Measurements from ENCODE around the gene PEA15.

PEA15 gene

DNA sequence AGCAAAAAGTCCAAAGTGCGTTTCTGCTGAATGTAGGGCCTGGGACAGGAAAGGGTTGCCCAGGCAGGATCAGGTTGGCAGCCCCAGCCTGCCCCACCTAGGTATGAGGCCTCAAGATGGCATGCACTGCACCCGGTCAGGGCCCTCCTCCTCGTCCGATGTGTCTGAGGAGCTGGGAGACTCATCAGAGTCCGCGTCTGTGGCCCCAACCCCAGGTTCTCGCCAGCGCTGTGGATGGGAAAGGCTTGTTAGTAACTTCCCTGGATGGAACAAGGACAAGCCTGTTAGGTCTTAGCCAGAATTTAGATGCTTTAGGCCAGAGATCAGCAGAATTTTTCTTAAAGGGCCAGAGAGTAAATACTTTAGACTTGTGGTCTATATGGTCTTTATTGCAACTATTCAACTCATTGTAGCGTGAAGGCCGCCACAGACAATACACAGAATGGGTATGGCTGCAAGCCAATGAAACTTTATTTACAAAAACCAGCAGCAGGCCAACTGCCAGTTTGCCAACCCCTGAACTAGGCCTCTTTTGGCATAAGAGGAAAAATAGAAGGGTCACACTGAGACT is 12.4 kb downstream of the PEA15 start:
- no peak overlapping the region for H3K27ac ChIP-seq (replicated peaks)
- H3K27me3 ChIP-seq (ENCODE audit: insufficient read depth, poor library complexity, severe bottlenecking): no peaks in the 10 kb centered on the region

DNA sequence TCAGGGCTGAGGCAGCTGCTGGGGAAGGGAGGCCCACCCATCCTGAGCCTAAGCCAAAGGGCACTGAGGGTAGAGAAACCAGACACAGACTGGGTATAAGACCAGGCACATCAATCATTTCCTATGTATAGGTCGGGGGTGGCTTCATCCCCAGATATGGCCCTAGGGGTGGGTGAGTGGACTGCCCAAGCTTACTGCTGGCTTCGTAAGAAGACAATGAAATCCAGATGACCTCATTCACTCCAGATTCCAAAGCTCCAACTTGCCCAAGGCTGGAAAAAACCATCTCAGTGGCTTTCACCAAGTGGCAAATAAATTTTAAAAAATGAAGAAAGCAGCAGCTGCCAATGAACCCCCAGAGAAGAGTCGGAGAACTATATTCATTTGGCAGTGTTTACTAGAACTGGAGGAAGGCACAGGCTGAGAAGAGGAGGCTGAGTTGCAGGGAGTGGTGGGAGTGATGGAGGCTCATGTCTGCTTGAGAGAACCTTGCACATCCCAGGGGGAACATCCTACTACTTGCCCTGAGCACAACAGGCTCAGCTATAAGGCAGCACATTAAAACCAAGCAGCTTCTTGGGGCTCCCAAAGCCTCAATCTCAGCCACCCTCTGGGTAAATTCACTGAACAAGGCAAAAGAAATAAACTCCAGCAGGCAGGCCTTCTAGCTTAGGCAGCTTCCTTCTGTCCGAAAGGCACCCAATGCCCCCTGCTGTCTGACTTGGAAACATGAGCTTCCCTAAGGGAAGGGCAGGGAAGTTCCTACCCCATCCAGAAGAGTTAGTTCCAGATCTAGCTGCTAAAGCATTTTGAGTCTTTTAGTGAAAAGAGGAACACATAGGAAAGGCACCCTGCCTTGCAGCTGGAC is 14.1 kb downstream of the PEA15 start:
- H3K27ac ChIP-seq (replicated peaks): no peak overlapping the region
- H3K4me3 ChIP-seq (replicated peaks; ENCODE audit: insufficient read depth, low read length): no peak overlapping the region
- no peak for DNase-seq (ENCODE audit: low read depth in 1 of 2, low spot score in 1 of 2)
- H3K27me3 ChIP-seq (ENCODE audit: insufficient read depth, poor library complexity, severe bottlenecking): no peaks in the 10 kb centered on the region
- 0 out of 2 replicates have a peak, but pooled peaks have one; percentile 7 for TF ChIP-seq SPI1 (IDR thresholded peaks at IDR 0.05; ENCODE audit: borderline replicate concordance, low read depth)
- no peak for TF ChIP-seq POLR2AphosphoS5 (IDR thresholded peaks at IDR 0.05; ENCODE audit: low read depth)

More for the DNA sequence above, 12.4 kb downstream of the PEA15 start:
- no peak for DNase-seq (ENCODE audit: low read depth in 1 of 2, low spot score in 1 of 2)
- H3K4me3 ChIP-seq (replicated peaks; ENCODE audit: insufficient read depth, low read length): no peak overlapping the region
- TF ChIP-seq POLR2AphosphoS5 (IDR thresholded peaks at IDR 0.05; ENCODE audit: low read depth) (no peak), SPI1 (IDR thresholded peaks at IDR 0.05; ENCODE audit: borderline replicate concordance, low read depth) (no peak), GABPA (IDR thresholded peaks at IDR 0.05; ENCODE audit: low read depth) (no peak)
- TF ChIP-seq, protein P1, sequence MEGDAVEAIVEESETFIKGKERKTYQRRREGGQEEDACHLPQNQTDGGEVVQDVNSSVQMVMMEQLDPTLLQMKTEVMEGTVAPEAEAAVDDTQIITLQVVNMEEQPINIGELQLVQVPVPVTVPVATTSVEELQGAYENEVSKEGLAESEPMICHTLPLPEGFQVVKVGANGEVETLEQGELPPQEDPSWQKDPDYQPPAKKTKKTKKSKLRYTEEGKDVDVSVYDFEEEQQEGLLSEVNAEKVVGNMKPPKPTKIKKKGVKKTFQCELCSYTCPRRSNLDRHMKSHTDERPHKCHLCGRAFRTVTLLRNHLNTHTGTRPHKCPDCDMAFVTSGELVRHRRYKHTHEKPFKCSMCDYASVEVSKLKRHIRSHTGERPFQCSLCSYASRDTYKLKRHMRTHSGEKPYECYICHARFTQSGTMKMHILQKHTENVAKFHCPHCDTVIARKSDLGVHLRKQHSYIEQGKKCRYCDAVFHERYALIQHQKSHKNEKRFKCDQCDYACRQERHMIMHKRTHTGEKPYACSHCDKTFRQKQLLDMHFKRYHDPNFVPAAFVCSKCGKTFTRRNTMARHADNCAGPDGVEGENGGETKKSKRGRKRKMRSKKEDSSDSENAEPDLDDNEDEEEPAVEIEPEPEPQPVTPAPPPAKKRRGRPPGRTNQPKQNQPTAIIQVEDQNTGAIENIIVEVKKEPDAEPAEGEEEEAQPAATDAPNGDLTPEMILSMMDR (IDR thresholded peaks at IDR 0.05; ENCODE audit: insufficient read depth, low read length): no peak
- TF ChIP-seq, protein P2, sequence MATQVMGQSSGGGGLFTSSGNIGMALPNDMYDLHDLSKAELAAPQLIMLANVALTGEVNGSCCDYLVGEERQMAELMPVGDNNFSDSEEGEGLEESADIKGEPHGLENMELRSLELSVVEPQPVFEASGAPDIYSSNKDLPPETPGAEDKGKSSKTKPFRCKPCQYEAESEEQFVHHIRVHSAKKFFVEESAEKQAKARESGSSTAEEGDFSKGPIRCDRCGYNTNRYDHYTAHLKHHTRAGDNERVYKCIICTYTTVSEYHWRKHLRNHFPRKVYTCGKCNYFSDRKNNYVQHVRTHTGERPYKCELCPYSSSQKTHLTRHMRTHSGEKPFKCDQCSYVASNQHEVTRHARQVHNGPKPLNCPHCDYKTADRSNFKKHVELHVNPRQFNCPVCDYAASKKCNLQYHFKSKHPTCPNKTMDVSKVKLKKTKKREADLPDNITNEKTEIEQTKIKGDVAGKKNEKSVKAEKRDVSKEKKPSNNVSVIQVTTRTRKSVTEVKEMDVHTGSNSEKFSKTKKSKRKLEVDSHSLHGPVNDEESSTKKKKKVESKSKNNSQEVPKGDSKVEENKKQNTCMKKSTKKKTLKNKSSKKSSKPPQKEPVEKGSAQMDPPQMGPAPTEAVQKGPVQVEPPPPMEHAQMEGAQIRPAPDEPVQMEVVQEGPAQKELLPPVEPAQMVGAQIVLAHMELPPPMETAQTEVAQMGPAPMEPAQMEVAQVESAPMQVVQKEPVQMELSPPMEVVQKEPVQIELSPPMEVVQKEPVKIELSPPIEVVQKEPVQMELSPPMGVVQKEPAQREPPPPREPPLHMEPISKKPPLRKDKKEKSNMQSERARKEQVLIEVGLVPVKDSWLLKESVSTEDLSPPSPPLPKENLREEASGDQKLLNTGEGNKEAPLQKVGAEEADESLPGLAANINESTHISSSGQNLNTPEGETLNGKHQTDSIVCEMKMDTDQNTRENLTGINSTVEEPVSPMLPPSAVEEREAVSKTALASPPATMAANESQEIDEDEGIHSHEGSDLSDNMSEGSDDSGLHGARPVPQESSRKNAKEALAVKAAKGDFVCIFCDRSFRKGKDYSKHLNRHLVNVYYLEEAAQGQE (IDR thresholded peaks at IDR 0.05; ENCODE audit: insufficient replicate concordance, low read depth): no peak

DNA sequence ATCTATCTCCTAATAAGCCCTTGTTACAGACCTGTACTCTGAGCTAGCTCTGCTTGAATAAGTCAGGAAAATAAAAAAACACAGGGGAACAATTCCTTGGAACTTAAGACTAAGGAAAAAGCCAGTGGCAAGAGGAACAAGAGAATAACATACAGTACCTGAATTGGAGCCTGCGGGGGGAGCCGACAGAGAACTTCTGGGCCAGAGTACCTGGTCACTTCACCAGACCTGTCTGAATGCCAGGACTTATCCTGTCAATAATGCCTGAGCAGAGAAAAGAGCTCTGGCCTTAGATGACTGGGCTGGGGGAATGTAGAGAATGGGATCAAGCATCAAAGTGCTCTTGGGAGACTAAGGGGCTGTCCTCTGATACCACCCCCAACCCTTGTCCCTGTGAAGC is 15.1 kb downstream of the PEA15 start:
- TF ChIP-seq, protein P1 (IDR thresholded peaks at IDR 0.05; ENCODE audit: insufficient read depth, low read length): no peak
- TF ChIP-seq GABPA (IDR thresholded peaks at IDR 0.05; ENCODE audit: low read depth): no peak
- TF ChIP-seq, protein P2 (IDR thresholded peaks at IDR 0.05; ENCODE audit: insufficient replicate concordance, low read depth): no peak
- DNase-seq (ENCODE audit: low read depth in 1 of 2, low spot score in 1 of 2): no peak
- H3K27ac ChIP-seq (replicated peaks): no peak overlapping the region
- H3K4me3 ChIP-seq (replicated peaks; ENCODE audit: insufficient read depth, low read length): no peak overlapping the region
- no peaks in the 10 kb centered on the region for H3K27me3 ChIP-seq (ENCODE audit: insufficient read depth, poor library complexity, severe bottlenecking)

DNA sequence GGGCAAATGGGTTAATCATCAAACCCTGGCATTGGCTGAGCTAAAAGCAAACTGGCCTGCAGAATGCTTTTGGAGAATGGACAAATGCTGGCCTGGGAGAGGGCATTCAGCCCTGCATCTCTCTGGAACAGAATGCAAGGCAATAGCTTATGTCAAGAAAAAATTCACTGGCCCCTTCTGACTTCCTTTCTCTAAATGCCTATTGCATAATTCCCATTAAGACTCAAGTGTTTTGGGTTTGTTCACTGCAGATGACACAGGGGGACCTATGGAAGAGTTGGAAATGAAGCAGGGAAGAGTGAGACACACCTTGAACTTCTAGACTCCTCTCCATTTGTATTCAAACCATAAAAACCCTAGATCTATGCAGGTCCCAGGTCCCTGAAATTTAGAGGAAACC is 15.9 kb downstream of the PEA15 start:
- H3K4me3 ChIP-seq (replicated peaks; ENCODE audit: insufficient read depth, low read length): no peak overlapping the region
- no peak for DNase-seq (ENCODE audit: low read depth in 1 of 2, low spot score in 1 of 2)
- TF ChIP-seq POLR2AphosphoS5 (IDR thresholded peaks at IDR 0.05; ENCODE audit: low read depth) (no peak), SPI1 (IDR thresholded peaks at IDR 0.05; ENCODE audit: borderline replicate concordance, low read depth) (no peak), GABPA (IDR thresholded peaks at IDR 0.05; ENCODE audit: low read depth) (no peak)
- TF ChIP-seq, protein P2 (IDR thresholded peaks at IDR 0.05; ENCODE audit: insufficient replicate concordance, low read depth): no peak
- TF ChIP-seq, protein P1 (IDR thresholded peaks at IDR 0.05; ENCODE audit: insufficient read depth, low read length): no peak
- no peak overlapping the region for H3K27ac ChIP-seq (replicated peaks)
- no peaks in the 10 kb centered on the region for H3K27me3 ChIP-seq (ENCODE audit: insufficient read depth, poor library complexity, severe bottlenecking)
